ENCODE data around the gene TMEM212.

TMEM212 gene

DNA sequence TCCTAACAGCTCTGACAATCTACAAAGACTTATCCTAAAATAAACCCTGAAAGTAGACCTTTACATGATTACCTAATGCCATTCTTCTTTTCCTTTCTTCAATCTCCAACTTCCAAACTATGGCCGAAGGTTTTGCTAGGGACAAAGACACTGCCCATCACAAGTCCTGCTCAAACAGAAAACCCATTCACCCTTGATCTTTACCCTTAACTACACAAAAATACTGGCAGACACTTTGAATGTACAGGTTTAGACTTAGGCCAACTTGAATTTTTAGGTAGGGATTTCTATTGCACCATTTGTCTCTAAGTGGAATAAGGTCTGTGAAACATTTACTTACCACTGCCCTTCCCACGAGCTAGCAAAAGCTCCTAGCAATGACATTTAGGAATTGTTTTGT lies 64.6 kb downstream of the TMEM212 start:
- Histone ChIP-seq H3K27me3 (no peaks in the 10 kb centered on the region), H3K4me1 (no peaks in the 10 kb centered on the region), H3K9me3 (no peaks in the 10 kb centered on the region), H3K27ac (no peak overlapping the region), H3K4me3 (no peak overlapping the region), H3K36me3 (no peaks in the 10 kb centered on the region)
- TF ChIP-seq, protein P1, sequence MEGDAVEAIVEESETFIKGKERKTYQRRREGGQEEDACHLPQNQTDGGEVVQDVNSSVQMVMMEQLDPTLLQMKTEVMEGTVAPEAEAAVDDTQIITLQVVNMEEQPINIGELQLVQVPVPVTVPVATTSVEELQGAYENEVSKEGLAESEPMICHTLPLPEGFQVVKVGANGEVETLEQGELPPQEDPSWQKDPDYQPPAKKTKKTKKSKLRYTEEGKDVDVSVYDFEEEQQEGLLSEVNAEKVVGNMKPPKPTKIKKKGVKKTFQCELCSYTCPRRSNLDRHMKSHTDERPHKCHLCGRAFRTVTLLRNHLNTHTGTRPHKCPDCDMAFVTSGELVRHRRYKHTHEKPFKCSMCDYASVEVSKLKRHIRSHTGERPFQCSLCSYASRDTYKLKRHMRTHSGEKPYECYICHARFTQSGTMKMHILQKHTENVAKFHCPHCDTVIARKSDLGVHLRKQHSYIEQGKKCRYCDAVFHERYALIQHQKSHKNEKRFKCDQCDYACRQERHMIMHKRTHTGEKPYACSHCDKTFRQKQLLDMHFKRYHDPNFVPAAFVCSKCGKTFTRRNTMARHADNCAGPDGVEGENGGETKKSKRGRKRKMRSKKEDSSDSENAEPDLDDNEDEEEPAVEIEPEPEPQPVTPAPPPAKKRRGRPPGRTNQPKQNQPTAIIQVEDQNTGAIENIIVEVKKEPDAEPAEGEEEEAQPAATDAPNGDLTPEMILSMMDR (IDR thresholded peaks at IDR 0.05), result no peak
- intact Hi-C loops (cut with DNase I; ENCODE audit: low total_unique reads), result no loop called here
- DNase-seq, result no peak

DNA sequence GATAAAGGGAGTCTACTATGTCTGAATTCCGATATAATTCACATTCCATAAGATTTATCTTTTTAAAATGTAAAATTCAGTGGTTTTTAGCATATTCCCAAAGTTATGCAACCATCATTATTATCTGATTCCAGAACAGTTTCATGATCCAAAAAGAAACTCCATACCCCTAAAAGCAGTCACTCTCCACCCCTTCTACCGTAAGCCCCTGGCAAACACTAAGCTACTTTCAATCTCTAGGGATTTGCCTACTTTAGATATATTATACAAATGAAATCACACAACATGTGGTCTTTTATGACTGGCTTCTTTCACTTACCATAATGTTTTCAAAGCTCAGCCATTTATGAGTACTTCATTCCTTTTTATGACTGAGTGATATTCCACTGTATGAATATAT lies 65.6 kb downstream of the TMEM212 start:
- TF ChIP-seq, protein P1 (IDR thresholded peaks at IDR 0.05), result no peak
- no peak overlapping the region for H3K4me3 ChIP-seq
- intact Hi-C loops (cut with DNase I; ENCODE audit: low total_unique reads), result no loop called here
- no peaks in the 10 kb centered on the region for H3K9me3 ChIP-seq
- H3K27ac ChIP-seq, result no peak overlapping the region
- no peaks in the 10 kb centered on the region for H3K36me3 ChIP-seq
- DNase-seq, result no peak
- H3K27me3 ChIP-seq, result no peaks in the 10 kb centered on the region
- no peaks in the 10 kb centered on the region for H3K4me1 ChIP-seq

Data from tibial artery (tissue), 4 donors.